K562 (cell line): ENCODE measurements around the gene ATP1A3. TPM values are rescaled to one million over a fixed set of nuclear protein-coding genes. Genes with fewer than 3 reads are reported as not detected.
"Not testable (repeated sequence)": the region's sequence is repeated elsewhere in the genome, so short reads cannot be mapped to it uniquely, and the experiment has no call there.

Experiments
- ATAC-seq: fragments of 200-7000 bp; cut with Tn5 transposase; 3 replicates; pipeline ENCODE4 v1.9.1; 2020; ENCODE audit warnings: moderate library complexity
- BruUV-seq: library from RNA; stranded (reverse); fragments of 400-500 nt; replicated peaks from 2 replicates; lab custom pipeline; 2021; lab: Mats Ljungman, UMichigan
- CTCF ChIA-PET: fragments of 300-600 bp; formaldehyde crosslinking; extraction: SDS; loops from one replicate; lab custom pipeline; 2021; ENCODE audit warnings: low intra/inter-chr PET ratio; lab: Yijun Ruan, JAX
- POLR2A ChIA-PET: fragments of 300-600, 350-650 bp; sonication (Branson Sonifier 250); formaldehyde crosslinking; extraction: SDS; loops from one replicate; lab custom pipeline; 2021; ENCODE audit warnings: antibody characterized with exemption, inconsistent platforms; lab: Yijun Ruan, JAX
- DNase-seq, 4 experiments: peaks; one replicate each; pipeline versions ENCODE4 v3.0.0 to v3.0.0-alpha.2; 2011 to 2018; ENCODE audit warnings: low spot score in 3 of 4, mixed read lengths in 3 of 4; ENCODE audit errors: extremely low read depth in 1 of 4
- FAIRE-seq: peaks from 2 replicates; lab custom pipeline; 2011; peaks lifted over from hg19 to GRCh38; lab: Jason Lieb, UNC
- H2AFZ ChIP-seq: 2 replicates; pipeline ENCODE4 v1.6.0; 2011; ENCODE audit warnings: low read depth, low read length, control low read depth, inconsistent platforms
- H3K27ac ChIP-seq: fragments of 200-600 bp; 3 replicates; pipeline ENCODE4 v1.8.0; 2011; ENCODE audit warnings: low read depth, mild to moderate bottlenecking, control low read depth, inconsistent platforms, low read length, moderate library complexity, mixed read lengths; ENCODE audit errors: extremely low read depth
- H3K27me3 ChIP-seq, 2 experiments: fragments of 300-600 bp in 1 of 2; 2 replicates in 1 of 2; 3 replicates in 1 of 2; pipeline versions ENCODE4 v1.6.0 to v1.8.0; 2011; ENCODE audit warnings: inconsistent platforms in 2 of 2, low read length in 2 of 2, mild to moderate bottlenecking in 1 of 2, mixed read lengths in 1 of 2, moderate library complexity in 1 of 2; ENCODE audit not compliant: control insufficient read depth in 2 of 2, insufficient read depth in 2 of 2
- H3K36me3 ChIP-seq: fragments of 300-600 bp; 3 replicates; pipeline ENCODE4 v1.8.0; 2011; ENCODE audit warnings: mild to moderate bottlenecking, low read length, inconsistent platforms; ENCODE audit not compliant: control insufficient read depth, insufficient read depth
- H3K4me1 ChIP-seq, 2 experiments: fragments of 200-600 bp in 1 of 2; replicated peaks in 1 of 2; 2 replicates in 1 of 2; 3 replicates in 1 of 2; pipeline versions ENCODE4 v1.5.1 to v1.8.0; 2011; ENCODE audit warnings: inconsistent platforms in 2 of 2, low read length in 2 of 2, mild to moderate bottlenecking in 1 of 2, mixed read lengths in 1 of 2, moderate library complexity in 1 of 2; ENCODE audit not compliant: control insufficient read depth in 2 of 2, insufficient read depth in 2 of 2
- H3K4me2 ChIP-seq: 2 replicates; pipeline ENCODE4 v1.6.1; 2011; ENCODE audit warnings: low read length, control low read depth, inconsistent platforms, mixed read lengths; ENCODE audit not compliant: insufficient read depth
- H3K4me3 ChIP-seq: fragments of 200-600 bp; sonication (generic), shearing (Covaris generic); 2 replicates; pipeline ENCODE4 v1.5.1; 2016; ENCODE audit warnings: control low read depth, inconsistent platforms
- H3K79me2 ChIP-seq: fragments of 200-600 bp; 3 replicates; pipeline ENCODE4 v1.8.0; 2011; ENCODE audit warnings: low read length, inconsistent platforms; ENCODE audit not compliant: control insufficient read depth, insufficient read depth
- H3K9ac ChIP-seq, 2 experiments: 2 replicates each; pipeline versions ENCODE4 v1.6.0 to v1.6.1; 2011; ENCODE audit warnings: low read depth in 2 of 2, low read length in 2 of 2, control low read depth in 1 of 2, inconsistent platforms in 1 of 2, mild to moderate bottlenecking in 1 of 2, mixed read lengths in 1 of 2; ENCODE audit not compliant: insufficient read depth in 1 of 2
- H3K9me1 ChIP-seq: one replicate; pipeline ENCODE4 v1.6.0; 2011; ENCODE audit warnings: inconsistent platforms, mild to moderate bottlenecking, low read length, moderate library complexity; ENCODE audit not compliant: control insufficient read depth, insufficient read depth
- H3K9me3 ChIP-seq: replicated peaks from 2 replicates; pipeline ENCODE4 v1.5.1; 2011; ENCODE audit warnings: low read depth, low read length, inconsistent platforms; ENCODE audit not compliant: control insufficient read depth, insufficient read depth
- H4K20me1 ChIP-seq: replicated peaks from 2 replicates; pipeline ENCODE4 v1.6.1; 2011; ENCODE audit warnings: low read length, inconsistent platforms, mixed read lengths; ENCODE audit not compliant: control insufficient read depth, insufficient read depth
- MAZ ChIP-seq, 2 experiments: fragments of 450-650 bp in 1 of 2; sonication (generic) in 1 of 2; formaldehyde crosslinking; IDR thresholded peaks in 1 of 2; conservative IDR thresholded peaks in 1 of 2; 2 replicates each; pipeline versions ENCODE4 v1.4.0 to v1.5.0; 2020; ENCODE audit warnings: mild to moderate bottlenecking in 1 of 2, missing genetic modification reagents in 1 of 2
- MTA1 ChIP-seq: fragments of 450-650 bp; IDR thresholded peaks from 2 replicates; pipeline ENCODE4 v1.6.1; 2017; ENCODE audit warnings: borderline replicate concordance
- RAD21 ChIP-seq, 2 experiments: fragments of 250-450 bp in 1 of 2; fragments of 450-650 bp in 1 of 2; sonication (Bioruptor Pico) in 1 of 2; formaldehyde crosslinking in 1 of 2; IDR thresholded peaks in 1 of 2; conservative IDR thresholded peaks in 1 of 2; 2 replicates each; pipeline versions ENCODE4 v1.4.0 to v1.8.0; 2020 to 2022; ENCODE audit warnings: mild to moderate bottlenecking in 2 of 2, moderate library complexity in 1 of 2
- SMC3 ChIP-seq: conservative IDR thresholded peaks from 2 replicates; pipeline ENCODE4 v1.6.1; 2011; ENCODE audit warnings: low read depth, low read length, improper control_type of control experiment; ENCODE audit not compliant: insufficient read depth
- ZNF263 ChIP-seq: sonication (generic); formaldehyde crosslinking; IDR thresholded peaks from 2 replicates; pipeline ENCODE4 v1.8.0; 2022; ENCODE audit warnings: mild to moderate bottlenecking, missing genetic modification reagents, borderline replicate concordance
- WGBS: fragments of 100-300 bp; shearing (Covaris generic); methylation state at CpG from one replicate; pipeline ENCODE4 v1.1.6; 2016; ENCODE audit warnings: low coverage, mixed read lengths; ENCODE audit not compliant: insufficient coverage; ENCODE audit errors: missing lambda C conversion rate; 5-methylcytosine and 5-hydroxymethylcytosine counted together
- in situ Hi-C: fragments of 300-500 bp; cut with MboI; formaldehyde crosslinking; loops from 4 replicates; pipeline ENCODE4 v1.15.0; 2018; ENCODE audit warnings: inconsistent platforms, mixed read lengths
- intact Hi-C: fragments of 100-400 bp; cut with micrococcal nuclease; formaldehyde crosslinking; loops from 2 replicates; pipeline ENCODE4 v1.14.2; 2022
- polyA plus RNA-seq, 8 experiments: library from polyadenylated mRNA; depleted of rRNA in 4 of 8; stranded (reverse) in 5 of 8; unstranded in 3 of 8; fragments of >200 nt; fragmentation: Nextera tagmentation in 2 of 8; fragmentation: Illumina TruSeq in 1 of 8; extraction: Ambion mirVana in 2 of 8; extraction: Trizol in 1 of 8; gene quantifications; 2 replicates each; pipeline versions ENCODE4 v1.2.1 to v1.2.3, GENCODE V29; 2011 to 2014; ENCODE audit warnings: inconsistent platforms in 1 of 8, missing spikeins in 1 of 8
- total RNA-seq, 7 experiments: library from RNA; depleted of rRNA in 6 of 7; stranded (reverse); fragments of >200 nt in 6 of 7; fragmentation: Illumina TruSeq in 2 of 7; extraction: Trizol in 2 of 7; gene quantifications; 2 replicates each; pipeline versions ENCODE4 v1.2.1 to v1.2.3, GENCODE V29; 2011 to 2021; ENCODE audit warnings: low replicate concordance in 1 of 7
- TF ChIP-seq, protein P1 (sequence below), 2 experiments: fragments of 450-650 bp in 1 of 2; sonication (generic) in 1 of 2; formaldehyde crosslinking in 1 of 2; IDR thresholded peaks; 2 replicates each; pipeline versions ENCODE4 v1.7.1 to v1.9.0; 2016 to 2022; ENCODE audit warnings: inconsistent platforms in 1 of 2, mild to moderate bottlenecking in 1 of 2, missing genetic modification reagents in 1 of 2
- TF ChIP-seq, protein P2 (sequence below): IDR thresholded peaks from 2 replicates; pipeline ENCODE4 v1.6.1; 2011; ENCODE audit warnings: borderline replicate concordance, low read depth, mild to moderate bottlenecking, moderate library complexity, low read length; ENCODE audit not compliant: insufficient read depth, poor library complexity, severe bottlenecking

The ATP1A3 gene
- total and polyA plus RNA-seq, 9 of the 15 experiments (the other 6 are each of a cell fraction or from before 2014, with no cell fraction given), result 0.03 to 1.0 (median 0.17) TPM; not detected in 3

DNA sequence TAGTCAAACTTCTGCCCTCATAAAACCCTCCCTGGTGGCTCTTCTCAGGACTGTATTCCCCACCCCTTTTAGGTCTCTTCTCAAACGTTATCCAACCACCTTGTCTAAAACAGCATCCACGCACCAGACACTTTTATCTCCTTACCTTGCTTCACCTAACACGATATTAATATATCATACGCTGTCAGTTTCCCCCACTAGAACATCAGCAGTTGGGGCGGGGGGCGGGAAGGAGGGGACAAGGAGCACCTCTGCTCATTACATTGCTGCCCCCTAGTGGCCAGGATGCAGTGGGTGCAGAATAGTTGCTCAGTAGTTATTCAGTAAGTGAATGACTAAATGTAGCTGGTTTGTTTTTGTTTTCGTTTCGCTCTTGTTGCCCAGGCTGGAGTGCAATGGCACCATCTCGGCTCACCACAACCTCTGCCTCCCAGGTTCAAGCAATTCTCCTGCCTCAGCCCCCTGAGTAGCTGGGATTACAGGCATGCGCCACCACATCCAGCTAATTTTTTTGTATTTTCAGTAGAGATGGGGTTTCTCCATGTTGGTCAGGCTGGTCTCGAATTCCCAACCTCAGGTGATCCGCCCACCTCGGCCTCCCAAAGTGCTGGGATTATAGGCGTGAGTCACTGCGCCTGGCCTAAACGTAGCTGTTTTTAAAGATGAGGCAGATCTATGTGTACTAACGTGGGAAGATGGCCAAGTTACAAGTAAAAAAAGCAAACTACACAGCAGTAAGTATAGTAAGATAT, 40.8 kb upstream of the ATP1A3 start:
- H3K27ac ChIP-seq, H3K36me3 ChIP-seq, H3K79me2 ChIP-seq, H3K9me3 ChIP-seq, H4K20me1 ChIP-seq, H3K9me1 ChIP-seq, H3K4me3 ChIP-seq, H3K9ac ChIP-seq, BruUV-seq, H3K4me1 ChIP-seq, in situ Hi-C loops, H2AFZ ChIP-seq: not testable (repeated sequence)
- peak; percentile 96 for FAIRE-seq
- H3K27me3 ChIP-seq, result peaks cover 14 to 40% of the 10 kb centered on the region in 2 experiments
- WGBS, result 2% methylated on average over 14 of the region's 17 CpGs
- DNase-seq, result peak; percentile 80 to 84 (median 82)
- H3K4me2 ChIP-seq, result peak overlapping the region; percentile 25
- ChIA-PET CTCF (interaction anchor here (1.1 kb wide), 1 partner anchor 162 kb away, joined by 5 read pairs; no protein-coding TSS in a partner anchor), POLR2A (interaction anchor here (0.6 to 1.0 kb wide), 4 partner anchors 10 to 175 kb away, joined by 3 to 4 read pairs (median 3); no protein-coding TSS in a partner anchor)
- ATAC-seq, result peak; percentile 94
- intact Hi-C loops, result loop anchor here (1.0 kb wide), 1 partner anchor 77 kb away; no protein-coding TSS in a partner anchor
- peak in 1 of 2 experiments; percentile 69; a peak in 2 of 4 replicates for TF ChIP-seq MAZ (CRISPR knock-in tag; conservative IDR thresholded peaks at IDR 0.05 in 1 of 2, IDR thresholded peaks at IDR 0.05 in 1 of 2)
- TF ChIP-seq, protein P1, sequence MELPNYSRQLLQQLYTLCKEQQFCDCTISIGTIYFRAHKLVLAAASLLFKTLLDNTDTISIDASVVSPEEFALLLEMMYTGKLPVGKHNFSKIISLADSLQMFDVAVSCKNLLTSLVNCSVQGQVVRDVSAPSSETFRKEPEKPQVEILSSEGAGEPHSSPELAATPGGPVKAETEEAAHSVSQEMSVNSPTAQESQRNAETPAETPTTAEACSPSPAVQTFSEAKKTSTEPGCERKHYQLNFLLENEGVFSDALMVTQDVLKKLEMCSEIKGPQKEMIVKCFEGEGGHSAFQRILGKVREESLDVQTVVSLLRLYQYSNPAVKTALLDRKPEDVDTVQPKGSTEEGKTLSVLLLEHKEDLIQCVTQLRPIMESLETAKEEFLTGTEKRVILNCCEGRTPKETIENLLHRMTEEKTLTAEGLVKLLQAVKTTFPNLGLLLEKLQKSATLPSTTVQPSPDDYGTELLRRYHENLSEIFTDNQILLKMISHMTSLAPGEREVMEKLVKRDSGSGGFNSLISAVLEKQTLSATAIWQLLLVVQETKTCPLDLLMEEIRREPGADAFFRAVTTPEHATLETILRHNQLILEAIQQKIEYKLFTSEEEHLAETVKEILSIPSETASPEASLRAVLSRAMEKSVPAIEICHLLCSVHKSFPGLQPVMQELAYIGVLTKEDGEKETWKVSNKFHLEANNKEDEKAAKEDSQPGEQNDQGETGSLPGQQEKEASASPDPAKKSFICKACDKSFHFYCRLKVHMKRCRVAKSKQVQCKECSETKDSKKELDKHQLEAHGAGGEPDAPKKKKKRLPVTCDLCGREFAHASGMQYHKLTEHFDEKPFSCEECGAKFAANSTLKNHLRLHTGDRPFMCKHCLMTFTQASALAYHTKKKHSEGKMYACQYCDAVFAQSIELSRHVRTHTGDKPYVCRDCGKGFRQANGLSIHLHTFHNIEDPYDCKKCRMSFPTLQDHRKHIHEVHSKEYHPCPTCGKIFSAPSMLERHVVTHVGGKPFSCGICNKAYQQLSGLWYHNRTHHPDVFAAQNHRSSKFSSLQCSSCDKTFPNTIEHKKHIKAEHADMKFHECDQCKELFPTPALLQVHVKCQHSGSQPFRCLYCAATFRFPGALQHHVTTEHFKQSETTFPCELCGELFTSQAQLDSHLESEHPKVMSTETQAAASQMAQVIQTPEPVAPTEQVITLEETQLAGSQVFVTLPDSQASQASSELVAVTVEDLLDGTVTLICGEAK (IDR thresholded peaks at IDR 0.05), result 0 out of 2 replicates have a peak, but pooled peaks have one; percentile 22
- TF ChIP-seq, protein P1 (CRISPR knock-in tag; IDR thresholded peaks at IDR 0.05), result not testable (repeated sequence)
- TF ChIP-seq MTA1, result peak; percentile 27; the same call in 1 of the 2 replicates
- TF ChIP-seq, protein P2, sequence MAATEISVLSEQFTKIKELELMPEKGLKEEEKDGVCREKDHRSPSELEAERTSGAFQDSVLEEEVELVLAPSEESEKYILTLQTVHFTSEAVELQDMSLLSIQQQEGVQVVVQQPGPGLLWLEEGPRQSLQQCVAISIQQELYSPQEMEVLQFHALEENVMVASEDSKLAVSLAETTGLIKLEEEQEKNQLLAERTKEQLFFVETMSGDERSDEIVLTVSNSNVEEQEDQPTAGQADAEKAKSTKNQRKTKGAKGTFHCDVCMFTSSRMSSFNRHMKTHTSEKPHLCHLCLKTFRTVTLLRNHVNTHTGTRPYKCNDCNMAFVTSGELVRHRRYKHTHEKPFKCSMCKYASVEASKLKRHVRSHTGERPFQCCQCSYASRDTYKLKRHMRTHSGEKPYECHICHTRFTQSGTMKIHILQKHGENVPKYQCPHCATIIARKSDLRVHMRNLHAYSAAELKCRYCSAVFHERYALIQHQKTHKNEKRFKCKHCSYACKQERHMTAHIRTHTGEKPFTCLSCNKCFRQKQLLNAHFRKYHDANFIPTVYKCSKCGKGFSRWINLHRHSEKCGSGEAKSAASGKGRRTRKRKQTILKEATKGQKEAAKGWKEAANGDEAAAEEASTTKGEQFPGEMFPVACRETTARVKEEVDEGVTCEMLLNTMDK, result peak; percentile 25
- TF ChIP-seq SMC3, result peak; percentile 51
- TF ChIP-seq ZNF263, result peak; percentile 76
- peak; percentile 52 to 79 for TF ChIP-seq RAD21 (CRISPR knock-in tag; conservative IDR thresholded peaks at IDR 0.05 in 1 of 2, IDR thresholded peaks at IDR 0.05 in 1 of 2)
